Activated CD8-positive, alpha-beta memory T cell treated with anti-CD3 and anti-CD28 coated beads for 1 hour (primary cell): ENCODE results near the gene MAGOH.
"Not testable (repeated sequence)": the region's sequence is repeated elsewhere in the genome, so short reads cannot be mapped to it uniquely, and the experiment has no call there.

Experiments used
- DNase-seq, 2 donors: peaks; one replicate each; pipeline ENCODE4 v3.0.0-alpha.2; 2020; ENCODE audit warnings: low read depth in 1 of 2; ENCODE audit errors: extremely low read depth in 1 of 2

MAGOH gene

DNA sequence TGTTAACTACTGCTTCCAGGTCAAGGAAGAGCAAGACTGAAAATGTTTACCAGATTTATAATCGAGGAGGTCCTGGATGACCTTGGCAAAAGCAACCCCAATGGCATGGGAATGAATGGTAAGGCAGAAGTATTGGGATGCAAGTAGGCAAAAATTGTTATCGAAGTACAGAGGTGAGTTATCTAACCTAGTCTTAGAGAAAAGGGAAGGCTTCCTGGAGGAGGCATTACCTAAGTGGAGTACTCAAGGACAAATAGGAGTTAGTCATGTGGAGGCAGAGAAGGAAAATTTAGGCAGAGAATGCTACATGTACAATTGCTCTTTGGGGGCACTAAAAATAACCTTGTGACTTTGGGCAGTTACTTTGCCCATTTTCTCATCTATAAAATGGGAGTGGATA lies 3.5 kb upstream of the MAGOH start:
- DNase-seq, result no peak

DNA sequence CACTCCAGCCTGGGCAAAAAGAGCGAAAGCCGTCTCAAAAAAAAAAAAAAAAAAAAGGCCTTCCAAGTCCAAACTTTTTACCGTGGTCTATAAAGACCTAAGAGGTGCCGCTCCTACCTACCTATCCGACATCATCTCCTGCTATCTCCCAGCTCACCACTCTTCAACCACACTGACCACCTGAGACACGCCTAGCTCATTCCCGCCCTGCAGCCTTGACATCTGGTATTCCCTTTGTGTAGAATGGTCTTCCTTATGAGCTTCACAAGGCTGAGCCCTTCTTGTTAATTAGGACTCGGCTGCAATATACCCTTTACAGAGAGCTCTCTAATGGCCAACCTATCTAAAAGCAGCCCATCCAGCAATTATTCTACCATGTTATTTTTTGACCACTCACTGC lies 680 bp downstream of the MAGOH start:
- no peak for DNase-seq

DNA sequence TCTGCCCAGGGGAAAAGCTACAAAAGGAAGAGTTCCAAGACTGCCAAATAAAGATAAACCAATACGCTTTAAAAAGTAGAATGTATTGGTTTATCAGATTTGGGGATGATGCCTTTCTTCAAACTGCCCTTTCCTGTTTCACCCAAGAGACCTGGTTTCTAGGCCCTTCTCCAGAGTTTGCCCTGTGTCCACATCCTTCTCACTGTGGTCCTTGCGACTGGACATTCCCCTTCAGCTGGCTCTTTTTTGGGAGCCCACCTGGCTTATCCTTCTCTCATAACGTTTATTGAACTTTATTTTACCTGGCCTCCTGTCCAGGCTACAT lies 17.4 kb downstream of the MAGOH start:
- no peak for DNase-seq

DNA sequence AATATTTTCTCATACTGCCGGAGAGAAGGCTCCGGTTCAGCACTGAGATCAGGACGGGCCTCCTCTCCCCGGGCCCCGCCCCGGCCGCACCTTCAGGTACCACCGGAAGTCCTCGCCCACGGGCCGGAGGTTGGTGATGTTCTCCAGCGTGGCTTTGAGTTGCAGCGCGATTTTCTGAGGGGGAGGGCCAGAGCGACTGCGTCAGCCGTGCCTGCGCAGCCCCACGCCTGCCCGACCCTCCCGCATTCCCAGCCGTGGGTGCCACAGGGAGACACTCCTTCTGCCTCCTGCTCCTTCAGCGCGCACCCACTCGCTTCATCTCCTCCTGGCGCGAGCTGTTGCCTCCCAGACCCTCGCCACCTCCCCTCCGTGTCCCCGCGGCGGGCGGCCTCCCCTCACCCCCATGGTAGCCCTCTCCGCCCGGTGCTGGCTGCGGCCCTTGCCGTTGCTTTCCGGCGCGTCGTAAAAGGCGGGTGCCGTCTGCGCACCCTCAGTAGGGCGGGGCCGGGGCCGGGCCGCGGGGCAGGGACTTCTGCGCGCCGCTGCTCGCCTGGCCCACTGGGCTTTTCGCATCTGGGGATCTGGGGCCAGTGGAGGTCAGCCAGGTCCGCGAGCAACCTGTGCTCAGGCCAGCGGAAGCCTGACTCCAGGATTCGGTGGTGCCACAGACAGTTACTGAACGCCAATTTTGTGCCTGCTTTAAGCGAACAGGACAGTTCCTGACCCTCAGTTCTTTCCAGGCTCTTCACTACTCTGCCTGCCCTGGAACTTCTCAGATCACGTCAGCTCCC lies 18.0 kb downstream of the MAGOH start, which contains the start of gene CZIB:
TSS of gene CZIB (minus strand) at position 464 of the 791 bp plus-strand sequence. CDS start at position 405, 59 bp downstream.
- DNase-seq, result peak; percentile 73 to 90

DNA sequence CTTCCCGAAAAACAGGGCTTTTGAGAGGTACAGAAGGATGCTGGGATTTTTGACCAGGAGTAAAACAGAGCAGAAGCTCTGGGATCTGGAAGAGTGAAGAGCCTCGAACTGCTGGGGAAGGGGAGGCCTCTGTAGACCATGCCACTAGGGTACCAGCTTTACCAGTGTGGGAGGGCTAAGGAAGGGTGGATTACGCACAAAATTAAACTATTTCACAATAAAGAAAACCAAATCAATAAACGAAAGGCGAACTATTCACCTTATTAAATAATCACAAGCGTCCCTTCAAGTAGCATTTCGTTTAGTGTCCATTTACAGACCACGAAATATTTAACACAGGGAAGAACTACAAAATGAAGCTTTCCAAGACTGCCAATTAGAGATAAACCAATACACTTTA lies 18.6 kb downstream of the MAGOH start:
- DNase-seq, result no peak

DNA sequence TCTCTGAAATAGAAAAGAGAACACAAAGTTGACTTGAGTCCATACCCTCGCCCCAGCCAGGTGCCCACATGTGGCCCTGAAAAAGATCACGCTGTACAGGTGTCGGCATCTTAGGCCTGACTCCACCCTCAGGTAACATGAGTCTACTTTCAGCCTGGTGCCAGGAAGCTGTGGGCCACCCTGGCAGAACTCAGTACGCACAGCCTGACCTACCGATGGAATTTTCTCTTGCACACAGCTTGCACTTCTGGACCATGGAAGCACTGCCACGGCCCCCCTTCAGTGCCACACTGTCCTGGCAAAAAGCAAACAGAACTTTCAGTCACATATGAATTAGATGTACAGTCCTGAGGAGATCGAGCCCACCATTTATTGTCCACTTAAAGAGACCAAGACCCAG lies 20.1 kb downstream of the MAGOH start:
- no peak for DNase-seq

DNA sequence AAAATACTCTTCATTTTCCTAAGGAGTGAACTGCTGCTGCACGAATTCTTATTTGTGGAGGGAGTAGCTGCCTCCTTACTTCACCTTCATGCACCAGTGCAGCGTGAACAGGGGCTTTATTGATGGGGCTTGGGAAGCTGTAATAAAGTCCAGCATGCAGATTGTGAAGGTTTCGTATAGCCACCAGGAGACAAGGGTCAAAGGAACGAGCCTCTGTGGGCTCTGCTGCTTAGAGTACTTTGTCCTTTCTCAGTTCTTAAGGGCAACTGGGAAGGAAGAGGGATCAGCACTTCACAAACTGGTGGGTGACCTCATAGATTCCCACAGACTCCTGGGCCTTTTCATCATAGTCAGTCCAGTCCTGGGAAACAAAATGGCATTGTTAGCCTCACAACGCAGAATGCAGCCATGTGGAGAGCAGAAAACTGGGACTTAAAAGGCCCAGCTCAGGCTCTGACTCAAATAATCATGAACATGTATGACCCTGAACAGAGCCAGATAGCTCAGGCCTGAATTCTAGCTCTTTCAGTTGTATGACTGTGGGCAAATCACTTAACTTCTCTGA lies 23.9 kb downstream of the MAGOH start:
- DNase-seq, result no peak

DNA sequence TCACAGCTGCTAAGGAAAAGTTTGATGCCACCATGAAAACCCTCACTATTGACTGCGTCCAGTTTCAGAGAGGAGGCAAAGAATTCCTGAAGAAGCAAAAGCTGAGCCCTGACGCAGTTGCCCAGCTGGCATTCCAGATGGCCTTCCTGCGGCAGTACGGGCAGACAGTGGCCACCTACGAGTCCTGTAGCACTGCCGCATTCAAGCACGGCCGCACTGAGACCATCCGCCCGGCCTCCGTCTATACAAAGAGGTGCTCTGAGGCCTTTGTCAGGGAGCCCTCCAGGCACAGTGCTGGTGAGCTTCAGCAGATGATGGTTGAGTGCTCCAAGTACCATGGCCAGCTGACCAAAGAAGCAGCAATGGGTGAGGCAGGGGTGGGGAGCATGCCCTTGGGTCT lies 27.4 kb downstream of the MAGOH start:
- no peak for DNase-seq

DNA sequence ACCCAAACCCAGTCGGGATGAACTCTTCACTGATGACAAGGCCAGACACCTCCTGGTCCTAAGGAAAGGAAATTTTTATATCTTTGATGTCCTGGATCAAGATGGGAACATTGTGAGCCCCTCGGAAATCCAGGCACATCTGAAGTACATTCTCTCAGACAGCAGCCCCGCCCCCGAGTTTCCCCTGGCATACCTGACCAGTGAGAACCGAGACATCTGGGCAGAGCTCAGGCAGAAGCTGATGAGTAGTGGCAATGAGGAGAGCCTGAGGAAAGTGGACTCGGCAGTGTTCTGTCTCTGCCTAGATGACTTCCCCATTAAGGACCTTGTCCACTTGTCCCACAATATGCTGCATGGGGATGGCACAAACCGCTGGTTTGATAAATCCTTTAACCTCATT lies 28.0 kb downstream of the MAGOH start:
- no peak for DNase-seq

DNA sequence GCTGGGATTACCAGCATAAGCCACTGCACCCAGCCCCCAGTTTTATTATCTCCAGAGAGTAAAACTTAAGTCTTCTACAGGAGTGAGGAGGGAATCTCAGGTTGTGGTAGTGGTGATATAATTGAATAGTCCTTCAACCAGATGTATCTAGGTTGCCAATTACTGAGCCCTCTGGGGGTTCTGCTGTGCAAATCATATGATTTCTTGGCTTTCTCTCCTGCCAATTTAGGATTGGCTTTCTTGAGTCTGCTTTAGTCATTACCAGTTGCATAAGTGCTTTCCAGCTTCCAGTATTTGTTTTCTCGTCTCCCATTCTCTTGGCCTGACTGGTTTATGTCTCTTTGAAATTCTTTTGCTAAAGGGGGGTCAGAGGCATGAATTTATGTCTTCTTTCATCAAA lies 30.6 kb downstream of the MAGOH start:
- no peak for DNase-seq

DNA sequence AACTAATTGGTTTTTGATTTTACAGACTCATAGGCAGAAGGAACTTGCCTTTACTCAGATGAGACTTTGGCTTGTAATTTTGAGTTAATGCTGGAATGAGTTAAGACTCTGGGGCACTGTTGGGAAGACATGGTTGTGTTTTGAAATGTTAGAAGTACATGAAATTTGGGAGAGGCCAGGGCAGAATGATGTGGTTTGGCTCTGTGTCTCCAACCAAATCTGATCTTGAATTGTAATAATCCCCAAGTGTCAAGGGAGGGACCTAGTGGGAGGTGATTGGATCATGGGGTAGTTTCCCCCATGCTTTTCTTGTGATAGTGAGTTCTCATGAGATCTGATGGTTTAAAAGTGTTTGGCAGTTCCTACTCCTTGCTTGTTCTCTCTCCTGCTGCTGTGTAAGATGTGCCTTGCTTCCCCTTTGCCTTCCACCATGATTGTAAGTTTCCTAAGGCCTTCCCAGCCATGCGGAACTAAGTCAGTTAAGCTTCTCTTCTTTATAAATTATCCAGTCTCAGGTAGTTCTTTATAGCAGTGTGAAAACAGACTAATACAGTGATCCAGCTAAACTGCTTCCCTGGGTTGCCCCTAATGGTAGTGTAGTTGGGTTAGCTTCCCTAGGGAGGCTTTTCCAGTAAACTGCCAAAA lies 31.5 kb downstream of the MAGOH start:
- DNase-seq, result no peak

DNA sequence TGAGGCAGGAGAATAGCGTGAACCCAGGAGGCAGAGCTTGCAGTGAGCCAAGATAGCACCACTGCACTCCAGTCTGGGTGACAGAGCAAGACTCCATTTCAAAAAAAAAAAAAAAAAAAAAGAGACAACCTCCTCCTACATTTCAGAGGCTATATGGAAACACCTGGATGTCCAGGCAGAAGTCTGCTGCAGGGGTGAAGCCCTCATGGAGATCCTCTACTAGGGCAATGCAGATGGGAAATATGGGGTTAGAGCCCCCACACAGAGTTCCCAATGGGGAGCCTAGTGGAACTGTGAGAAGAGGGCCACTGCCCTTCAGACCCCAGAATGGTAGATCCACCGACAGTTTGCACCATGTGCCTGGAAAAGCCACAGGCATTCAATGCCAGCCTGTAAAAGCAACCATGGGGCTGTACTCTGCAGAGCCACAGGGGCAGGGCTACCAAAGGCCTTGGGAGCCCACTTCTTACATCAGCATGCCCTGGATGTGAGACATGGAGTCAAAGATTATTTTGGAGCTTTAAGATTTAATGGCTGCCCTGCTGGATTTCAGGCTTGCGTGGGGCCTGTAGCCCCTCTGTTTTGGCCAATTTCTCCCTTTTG lies 32.1 kb downstream of the MAGOH start:
- not testable (repeated sequence) for DNase-seq

DNA sequence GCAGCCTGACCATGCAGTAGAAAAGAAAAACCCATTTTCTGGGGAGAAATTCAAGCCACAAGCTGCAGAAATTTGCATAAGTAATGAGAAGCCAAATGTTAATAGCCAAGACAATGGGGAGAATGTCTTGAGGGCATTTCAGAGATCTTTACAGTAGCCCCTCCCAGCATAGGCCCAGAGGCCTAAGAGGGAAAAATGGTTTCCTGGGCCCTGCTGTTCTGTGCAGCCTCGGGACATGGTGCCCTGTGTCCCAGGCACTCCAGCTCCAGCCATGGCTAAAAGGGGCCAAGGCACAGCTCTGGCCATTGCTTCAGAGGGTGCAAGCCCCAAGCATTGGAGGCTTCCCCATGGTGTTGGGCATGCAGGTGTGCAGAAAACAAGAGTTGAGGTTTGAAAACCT lies 32.8 kb downstream of the MAGOH start:
- not testable (repeated sequence) for DNase-seq

DNA sequence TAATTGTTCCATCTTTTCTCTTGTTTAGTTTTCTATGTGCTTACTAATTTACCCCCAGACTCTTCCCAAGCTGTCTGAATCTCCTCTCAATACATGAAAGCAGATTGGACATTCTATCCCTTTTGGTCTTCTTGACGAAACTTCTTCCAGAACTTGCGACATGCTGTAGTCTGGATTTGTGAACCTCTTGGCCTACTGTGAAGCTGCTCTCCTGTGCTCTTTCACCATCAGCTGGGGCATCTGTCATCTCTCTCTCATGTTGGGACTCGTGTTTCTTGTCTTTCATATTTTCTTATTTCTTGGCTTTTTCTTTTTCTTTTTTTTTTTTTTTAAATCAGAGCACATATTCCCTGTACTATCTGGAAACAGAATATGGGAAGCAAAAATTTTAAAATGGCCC lies 34.9 kb downstream of the MAGOH start:
- no peak for DNase-seq

DNA sequence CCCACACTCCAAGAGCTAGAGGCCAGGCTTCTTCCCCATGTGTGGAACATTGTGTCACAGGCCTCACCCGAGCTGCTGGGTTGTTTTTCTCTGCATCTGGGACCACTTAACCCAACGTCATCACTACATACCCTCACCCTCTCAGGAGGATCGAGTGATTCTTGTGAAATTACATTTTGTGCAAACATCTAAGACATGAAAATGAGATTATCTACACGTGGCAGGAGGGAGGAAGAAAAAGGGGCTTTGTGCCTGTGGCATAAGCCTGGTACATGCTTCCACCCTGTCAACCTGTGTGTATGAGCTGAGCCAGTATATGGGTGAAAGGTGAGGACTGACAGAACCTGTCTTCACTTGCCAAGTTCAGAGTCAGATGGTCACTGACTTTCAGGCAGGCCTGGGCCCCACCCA lies 40.1 kb downstream of the MAGOH start:
- no peak for DNase-seq

DNA sequence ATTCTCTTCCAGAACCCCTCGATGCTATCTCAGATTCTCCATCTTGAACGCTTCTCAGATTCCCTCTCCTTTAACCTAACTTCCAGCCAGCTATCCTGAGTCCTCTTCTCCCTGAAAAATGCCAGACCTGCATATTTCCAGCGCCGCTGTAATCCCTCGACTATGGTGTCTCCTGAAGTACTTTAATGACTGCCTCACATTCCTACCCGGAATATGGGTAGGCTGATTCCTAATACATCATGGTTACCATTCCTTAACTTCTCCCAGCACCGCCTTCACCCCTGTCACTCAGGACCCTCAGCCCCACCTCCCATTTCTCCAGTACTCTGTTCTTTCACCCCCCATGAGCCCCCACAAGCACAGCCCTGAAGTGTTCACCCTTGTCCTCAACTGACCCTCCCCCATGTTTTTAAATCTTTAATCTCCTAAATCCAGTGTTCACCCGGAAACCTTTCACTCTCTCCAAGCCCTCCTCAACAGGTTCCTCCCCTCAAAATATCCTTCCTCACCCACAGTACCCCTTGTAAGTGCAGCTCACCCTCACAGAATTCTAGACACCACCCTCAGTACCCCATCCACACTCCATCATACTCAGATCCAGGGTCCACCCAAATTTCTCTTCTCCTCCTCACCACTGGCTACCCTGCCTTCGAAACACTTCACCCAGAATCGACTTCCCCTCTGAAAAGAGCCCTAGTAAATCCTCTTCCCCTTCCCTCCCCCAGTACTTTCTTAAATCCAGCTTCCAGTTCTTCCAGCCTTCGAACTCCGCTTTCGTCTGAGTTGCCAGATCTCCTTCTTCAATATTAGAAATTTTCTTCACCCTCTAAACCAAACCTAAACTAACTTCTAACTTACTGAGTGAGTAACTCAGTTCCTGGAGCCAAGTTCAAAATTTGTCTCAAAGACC lies 40.8 kb downstream of the MAGOH start:
- DNase-seq, result no peak

DNA sequence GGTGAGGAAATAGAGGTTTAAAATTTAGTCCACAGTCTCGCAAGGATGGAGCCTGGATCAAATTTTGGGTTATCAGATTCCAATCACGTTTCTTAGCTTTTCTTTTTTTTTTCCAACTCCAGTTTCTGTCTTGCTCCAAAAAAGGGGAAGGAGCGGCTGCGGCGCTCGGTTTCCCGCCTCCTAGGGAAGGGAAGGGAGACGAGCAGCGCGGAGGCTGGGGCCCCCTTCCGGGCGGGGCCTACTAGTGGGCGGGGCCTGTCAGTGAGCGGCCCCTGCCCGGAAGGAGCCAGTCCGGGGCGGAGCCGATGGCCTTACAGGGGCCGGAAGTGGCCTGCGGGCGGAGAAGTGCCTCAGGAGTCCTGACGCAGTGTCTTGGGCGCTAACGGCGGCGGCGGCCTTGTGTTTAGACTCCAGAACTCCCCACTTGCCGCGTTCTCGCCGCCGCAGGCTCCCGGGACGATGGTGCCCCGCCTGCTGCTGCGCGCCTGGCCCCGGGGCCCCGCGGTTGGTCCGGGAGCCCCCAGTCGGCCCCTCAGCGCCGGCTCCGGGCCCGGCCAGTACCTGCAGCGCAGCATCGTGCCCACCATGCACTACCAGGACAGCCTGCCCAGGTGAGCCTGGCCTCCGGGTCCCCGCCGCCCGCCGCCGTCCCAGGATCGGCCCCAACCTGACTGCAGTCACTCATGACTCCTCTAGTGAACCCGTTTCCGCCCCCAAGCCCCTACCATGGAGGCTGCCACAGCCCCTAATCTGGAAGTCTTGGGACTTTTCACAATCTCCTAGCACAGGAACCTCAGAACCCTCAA lies 41.6 kb downstream of the MAGOH start, which contains the start of gene CPT2:
TSS of gene CPT2 (plus strand) at position 340 of the 806 bp plus-strand sequence. CDS start at position 460, 120 bp downstream.
- DNase-seq, result peak; percentile 77 to 86

DNA sequence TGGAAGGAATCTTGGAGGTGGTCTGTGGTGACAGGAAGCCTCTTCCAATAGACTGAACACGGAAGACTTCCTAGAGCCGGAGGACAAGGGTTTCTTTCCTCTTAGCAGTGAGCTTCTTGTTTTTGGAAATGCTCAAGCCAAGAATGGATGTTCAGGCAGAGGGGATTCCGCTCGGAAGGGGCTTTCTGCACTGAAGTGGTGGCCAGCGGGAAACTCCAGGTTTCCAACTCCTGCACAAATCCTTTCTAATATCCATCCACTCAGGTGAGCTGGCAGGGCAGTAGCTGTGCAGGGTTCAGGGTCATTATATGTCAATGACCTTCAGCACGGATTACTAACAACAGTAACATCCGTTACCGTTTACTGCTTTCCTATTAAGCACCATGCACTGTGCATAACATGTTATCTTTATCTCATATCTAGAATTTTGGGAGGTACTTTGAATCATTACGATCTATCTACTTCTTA lies 42.3 kb downstream of the MAGOH start:
- no peak for DNase-seq

DNA sequence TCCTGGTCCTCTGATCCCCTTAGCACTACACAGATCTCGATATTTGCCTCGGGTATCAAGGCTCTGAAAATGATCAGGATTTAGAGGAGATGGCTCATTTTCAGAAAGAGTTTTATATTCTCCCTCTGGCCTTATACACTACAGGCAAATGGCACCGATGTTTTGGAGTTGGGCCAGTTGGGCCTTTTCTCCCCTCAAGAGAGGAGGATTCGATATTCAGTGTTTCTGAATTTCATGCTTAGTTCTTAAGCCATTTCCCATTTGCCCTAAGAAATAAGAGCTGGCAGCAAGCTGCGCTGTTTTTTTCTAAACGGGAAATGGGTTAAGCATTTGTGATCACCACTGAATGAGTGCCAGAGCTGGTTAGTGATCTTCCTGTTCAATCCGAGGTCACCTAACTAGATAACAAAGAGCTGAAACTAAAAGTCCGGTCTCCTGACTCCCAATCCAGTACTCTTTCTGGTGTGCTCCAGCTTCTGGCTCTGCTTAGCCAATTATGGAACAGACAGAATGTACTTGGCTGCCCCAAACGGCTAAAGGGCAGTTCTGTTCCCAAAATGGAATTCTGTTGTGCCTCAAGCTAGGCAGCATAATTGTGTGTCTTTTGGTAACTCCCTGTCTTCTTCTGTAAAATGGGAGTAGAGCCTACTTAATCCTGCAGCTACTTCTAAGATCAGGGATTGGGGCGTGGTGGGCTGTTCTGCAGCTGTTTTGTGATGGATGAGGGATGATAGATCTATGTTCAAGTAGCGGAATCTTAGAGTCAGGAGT lies 42.9 kb downstream of the MAGOH start:
- DNase-seq, result no peak
